PC-3 (cell line): ENCODE measurements around the gene RPE65. TPM values are rescaled to one million over a fixed set of nuclear protein-coding genes. Genes with fewer than 3 reads are reported as not detected.
A peak's percentile ranks its signal among the peaks of the same experiment; 100 is the strongest.
"Not testable (repeated sequence)": the region's sequence is repeated elsewhere in the genome, so short reads cannot be mapped to it uniquely, and the experiment has no call there.

Source experiments
- ATAC-seq: fragments of 200-7000 bp; cut with Tn5 transposase; 2 replicates; pipeline ENCODE4 v1.9.1; 2020; ENCODE audit warnings: mild to moderate bottlenecking, moderate library complexity
- BruUV-seq: library from RNA; stranded (reverse); fragments of 400-500 nt; replicated peaks from 2 replicates; lab custom pipeline; 2021; lab: Mats Ljungman, UMichigan
- CTCF ChIA-PET: fragments of 300-600 bp; sonication (Branson Sonifier 250); formaldehyde crosslinking; loops from one replicate; lab custom pipeline; 2022; ENCODE audit warnings: antibody characterized with exemption; lab: Charles Lee
- POLR2A ChIA-PET: fragments of 300-600 bp; sonication (Branson Sonifier 250); formaldehyde crosslinking; loops from one replicate; lab custom pipeline; 2022; ENCODE audit warnings: antibody characterized with exemption; ENCODE audit not compliant: unreplicated experiment; lab: Charles Lee
- DNase-seq: peaks from one replicate; pipeline ENCODE4 v3.0.0-alpha.2; 2015
- H2AFZ ChIP-seq: fragments of 300-600 bp; sonication (generic); 2 replicates; pipeline ENCODE4 v1.6.0; 2016; ENCODE audit warnings: antibody characterized with exemption, low read length
- H3F3A ChIP-seq: fragments of 300-600 bp; sonication (generic); one replicate; pipeline ENCODE4 v1.6.0; 2017; ENCODE audit warnings: antibody characterized with exemption, low read length, control low read depth, mild to moderate bottlenecking; ENCODE audit not compliant: unreplicated experiment
- H3K27ac ChIP-seq: fragments of 300-600 bp; sonication (generic); 2 replicates; pipeline ENCODE4 v1.5.1; 2016; ENCODE audit warnings: mild to moderate bottlenecking, low read length
- H3K27me3 ChIP-seq: fragments of 300-600 bp; sonication (generic); 2 replicates; pipeline ENCODE4 v1.6.1; 2016; ENCODE audit warnings: low read length, mixed read lengths
- H3K36me3 ChIP-seq: fragments of 300-600 bp; sonication (generic); 2 replicates; pipeline ENCODE4 v1.6.1; 2016; ENCODE audit warnings: low read depth, mixed run types, low read length, mixed read lengths
- H3K4me1 ChIP-seq: fragments of 300-600 bp; sonication (generic); 2 replicates; pipeline ENCODE4 v1.5.1; 2016; ENCODE audit warnings: low read length; ENCODE audit not compliant: insufficient read depth
- H3K4me2 ChIP-seq: fragments of 300-600 bp; sonication (generic); 2 replicates; pipeline ENCODE4 v1.6.0; 2016; ENCODE audit warnings: low read length
- H3K4me3 ChIP-seq: fragments of 300-600 bp; sonication (generic); 2 replicates; pipeline ENCODE4 v1.5.1; 2016; ENCODE audit warnings: mild to moderate bottlenecking, low read length, mixed read lengths
- H3K79me2 ChIP-seq: fragments of 300-600 bp; sonication (generic); 2 replicates; pipeline ENCODE4 v1.6.1; 2017; ENCODE audit warnings: low read length, mixed read lengths
- H3K9ac ChIP-seq: fragments of 300-600 bp; sonication (generic); 2 replicates; pipeline ENCODE4 v1.6.0; 2016; ENCODE audit warnings: mild to moderate bottlenecking, low read length
- H3K9me2 ChIP-seq: fragments of 300-600 bp; sonication (generic); replicated peaks from 2 replicates; pipeline ENCODE4 v1.6.1; 2016; ENCODE audit warnings: mixed run types, low read length, mixed read lengths
- H3K9me3 ChIP-seq: fragments of 300-600 bp; sonication (generic); 2 replicates; pipeline ENCODE4 v1.6.1; 2016; ENCODE audit warnings: low read length, mixed read lengths
- H4K20me1 ChIP-seq: fragments of 300-600 bp; sonication (generic); 2 replicates; pipeline ENCODE4 v1.6.1; 2016; ENCODE audit warnings: low read length, mixed read lengths
- EZH2 ChIP-seq: fragments of 300-600 bp; sonication (generic); IDR thresholded peaks from one replicate; pipeline ENCODE4 v1.6.1; 2017; ENCODE audit warnings: antibody characterized with exemption, mild to moderate bottlenecking, low read length; ENCODE audit not compliant: unreplicated experiment
- EZH2phosphoT487 ChIP-seq: fragments of 300-600 bp; sonication (generic); IDR thresholded peaks from 2 replicates; pipeline ENCODE4 v1.6.1; 2018; ENCODE audit warnings: mild to moderate bottlenecking, antibody characterized with exemption, low read length, borderline replicate concordance
- intact Hi-C: fragments of 100-400 bp; cut with micrococcal nuclease; formaldehyde crosslinking; loops from 2 replicates; pipeline ENCODE4 v1.9.0; 2023
- total RNA-seq: library from RNA; depleted of rRNA; stranded (reverse); fragments of >200 nt; gene quantifications from 2 replicates; pipeline ENCODE4 v1.2.3, GENCODE V29; 2014
- TF ChIP-seq, protein P1 (sequence below): fragments of 300-600 bp; sonication (generic); conservative IDR thresholded peaks from 2 replicates; pipeline ENCODE4 v1.5.1; 2017; ENCODE audit warnings: antibody characterized with exemption, low read depth, mild to moderate bottlenecking, low read length

Gene RPE65
- total RNA-seq, 1 experiment from 2014 or later: not detected

DNA sequence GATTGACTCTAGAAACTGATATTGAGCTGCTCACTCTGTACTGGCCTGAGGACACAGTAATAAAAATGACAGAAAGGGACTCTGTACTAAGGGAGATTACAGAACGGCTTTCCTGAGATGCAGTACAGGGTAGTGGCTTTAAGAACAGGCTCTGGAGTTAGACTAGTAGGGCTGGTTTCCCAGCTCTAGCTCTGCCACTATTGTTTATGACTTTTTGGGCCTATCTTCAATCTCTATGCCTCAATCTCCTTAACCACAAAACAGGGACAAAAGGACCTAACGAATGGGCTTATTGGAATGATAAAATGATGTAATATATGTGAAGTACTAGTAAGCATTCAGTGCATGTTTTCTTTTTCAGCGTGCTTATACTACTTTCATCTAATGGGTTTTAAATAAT, 45.8 kb upstream of the RPE65 start:
- no TSS peak for BruUV-seq
- H2AFZ ChIP-seq: peak overlapping the region; percentile 99
- DNase-seq: peak; percentile 54

DNA sequence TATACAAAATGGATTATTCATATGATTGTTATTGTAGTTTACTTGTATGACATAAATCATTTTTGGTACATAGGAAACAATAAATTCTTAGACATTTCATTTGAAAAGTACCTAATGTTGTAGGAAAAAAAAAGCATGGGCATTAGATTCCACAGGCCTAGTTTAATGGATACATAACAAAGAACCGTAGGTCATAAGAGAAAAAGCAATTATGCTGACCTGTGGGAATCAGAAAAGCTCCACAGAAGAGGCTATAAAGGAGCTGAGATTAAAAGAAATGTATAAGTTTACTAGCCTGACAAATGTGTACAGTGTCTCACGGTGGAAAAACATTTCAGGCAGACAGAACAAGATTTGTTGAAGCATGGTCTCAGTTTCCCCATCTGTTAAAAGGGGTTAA, 43.4 kb upstream of the RPE65 start:
- Histone ChIP-seq H3K36me3 (peaks cover 44% of the 10 kb centered on the region), H3K9ac (no peak overlapping the region), H3K27ac (no peak overlapping the region), H2AFZ (no peak overlapping the region), H3K4me3 (no peak overlapping the region), H3K9me2 (no peaks in the 10 kb centered on the region), H3F3A (no peaks in the 10 kb centered on the region), H3K9me3 (no peaks in the 10 kb centered on the region), H3K4me1 (peaks cover 38% of the 10 kb centered on the region), H4K20me1 (no peaks in the 10 kb centered on the region), H3K27me3 (no peaks in the 10 kb centered on the region), H3K4me2 (peak overlapping the region; percentile 38; the same call in 1 of the 2 replicates), H3K79me2 (peaks cover 69% of the 10 kb centered on the region)
- POLR2A ChIA-PET: no interaction called here
- BruUV-seq: no TSS peak
- ATAC-seq: no peak
- TF ChIP-seq EZH2phosphoT487: no peak
- TF ChIP-seq, protein P1, sequence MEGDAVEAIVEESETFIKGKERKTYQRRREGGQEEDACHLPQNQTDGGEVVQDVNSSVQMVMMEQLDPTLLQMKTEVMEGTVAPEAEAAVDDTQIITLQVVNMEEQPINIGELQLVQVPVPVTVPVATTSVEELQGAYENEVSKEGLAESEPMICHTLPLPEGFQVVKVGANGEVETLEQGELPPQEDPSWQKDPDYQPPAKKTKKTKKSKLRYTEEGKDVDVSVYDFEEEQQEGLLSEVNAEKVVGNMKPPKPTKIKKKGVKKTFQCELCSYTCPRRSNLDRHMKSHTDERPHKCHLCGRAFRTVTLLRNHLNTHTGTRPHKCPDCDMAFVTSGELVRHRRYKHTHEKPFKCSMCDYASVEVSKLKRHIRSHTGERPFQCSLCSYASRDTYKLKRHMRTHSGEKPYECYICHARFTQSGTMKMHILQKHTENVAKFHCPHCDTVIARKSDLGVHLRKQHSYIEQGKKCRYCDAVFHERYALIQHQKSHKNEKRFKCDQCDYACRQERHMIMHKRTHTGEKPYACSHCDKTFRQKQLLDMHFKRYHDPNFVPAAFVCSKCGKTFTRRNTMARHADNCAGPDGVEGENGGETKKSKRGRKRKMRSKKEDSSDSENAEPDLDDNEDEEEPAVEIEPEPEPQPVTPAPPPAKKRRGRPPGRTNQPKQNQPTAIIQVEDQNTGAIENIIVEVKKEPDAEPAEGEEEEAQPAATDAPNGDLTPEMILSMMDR: no peak
- TF ChIP-seq EZH2: no peak
- no peak for DNase-seq
- CTCF ChIA-PET: no interaction called here
- intact Hi-C loops: no loop called here

More for the DNA sequence above, 45.8 kb upstream of the RPE65 start:
- TF ChIP-seq EZH2phosphoT487: no peak
- TF ChIP-seq EZH2: no peak
- TF ChIP-seq, protein P1: no peak
- Histone ChIP-seq H3K27me3 (no peaks in the 10 kb centered on the region), H3K4me2 (peak overlapping the region; percentile 99), H4K20me1 (no peaks in the 10 kb centered on the region), H3K9me3 (no peaks in the 10 kb centered on the region), H3K4me3 (peak overlapping the region; percentile 82), H3K79me2 (peaks cover 63% of the 10 kb centered on the region), H3F3A (no peaks in the 10 kb centered on the region), H3K36me3 (peaks cover 25% of the 10 kb centered on the region), H3K4me1 (peaks cover 38% of the 10 kb centered on the region), H3K27ac (no peak overlapping the region), H3K9me2 (no peaks in the 10 kb centered on the region), H3K9ac (peak overlapping the region; percentile 98)
- ATAC-seq: peak; percentile 9; the same call in 1 of the 2 replicates
- intact Hi-C loops: no loop called here
- ChIA-PET POLR2A (interaction anchor here (0.5 kb wide), 1 partner anchor 17 kb away, joined by 3 read pairs; no protein-coding TSS in a partner anchor), CTCF (no interaction called here)

GRCh38 chr1:68492255-68492654, 42.5 kb upstream of the RPE65 start:
- H2AFZ ChIP-seq, H3K9ac ChIP-seq, H3K9me2 ChIP-seq, H3K27ac ChIP-seq, H3K9me3 ChIP-seq, H4K20me1 ChIP-seq, POLR2A ChIA-PET, DNase-seq, CTCF ChIA-PET, H3K4me3 ChIP-seq, H3K27me3 ChIP-seq, ATAC-seq, H3F3A ChIP-seq, intact Hi-C loops, BruUV-seq: not testable (repeated sequence)
- Histone ChIP-seq H3K4me2 (peak overlapping the region; percentile 38; the same call in 1 of the 2 replicates), H3K36me3 (peaks cover 53% of the 10 kb centered on the region), H3K4me1 (peaks cover 32% of the 10 kb centered on the region), H3K79me2 (peaks cover 69% of the 10 kb centered on the region)
